GM21717 (cell line): Measurements from ENCODE around the gene PRRX2.

Experiments
- ATAC-seq: cut with Tn5 transposase; IDR thresholded peaks from one replicate; pipeline ENCODE4 v1.9.1; 2021; ENCODE audit warnings: mild to moderate bottlenecking, moderate library complexity; ENCODE audit not compliant: unreplicated experiment

Gene PRRX2

GRCh38 chr9:129676975-129677374, 11.5 kb downstream of the PRRX2 start:
- no peak for ATAC-seq

GRCh38 chr9:129677456-129677855, 12.0 kb downstream of the PRRX2 start:
- no peak for ATAC-seq

DNA sequence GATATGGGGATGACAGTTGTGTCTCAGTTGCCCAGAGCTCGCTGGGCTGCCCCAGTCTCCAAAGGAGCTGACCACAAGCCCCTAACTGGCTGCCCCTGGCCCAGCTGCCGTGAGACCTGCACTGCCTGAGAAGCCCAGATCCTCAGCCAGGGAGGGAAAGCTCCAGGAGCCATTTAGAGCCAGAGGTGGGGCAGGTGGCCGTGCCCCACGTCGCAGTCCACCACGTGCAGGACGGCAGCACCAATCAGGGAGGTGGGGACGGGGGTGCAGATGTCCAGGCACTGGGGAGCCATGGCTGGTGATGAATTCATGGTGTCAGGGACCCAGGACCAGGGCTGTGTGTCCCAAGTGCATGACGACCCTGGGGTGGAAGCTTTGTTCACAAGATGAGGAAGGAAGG, 13.4 kb downstream of the PRRX2 start:
- ATAC-seq: no peak

GRCh38 chr9:129679537-129679936, 14.1 kb downstream of the PRRX2 start:
- ATAC-seq: no peak

GRCh38 chr9:129681924-129682323, 16.5 kb downstream of the PRRX2 start:
- ATAC-seq: no peak

DNA sequence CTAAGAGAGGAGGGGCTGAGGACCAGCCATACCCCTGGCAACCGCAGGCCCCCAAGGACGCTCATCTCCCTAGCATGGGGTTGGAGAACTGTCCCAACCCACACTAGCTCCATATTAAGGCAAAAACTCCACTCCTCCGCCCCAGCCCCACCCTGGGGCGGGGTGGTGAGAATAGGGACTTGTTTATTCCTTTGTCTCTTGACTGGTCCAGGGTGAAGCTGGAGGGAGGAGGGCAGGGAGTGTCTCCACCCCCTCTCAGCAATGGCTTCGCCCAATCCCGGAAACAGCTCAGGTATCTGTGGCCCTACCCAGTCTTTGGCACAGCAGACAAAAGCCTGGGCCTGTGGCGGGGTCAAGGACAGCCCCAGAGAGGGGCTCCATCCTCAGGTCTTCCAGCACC, 16.9 kb downstream of the PRRX2 start:
- no peak for ATAC-seq

- no peak for ATAC-seq
Measured at GRCh38 chr9:129685220-129685932, 19.9 kb downstream of the PRRX2 start.

DNA sequence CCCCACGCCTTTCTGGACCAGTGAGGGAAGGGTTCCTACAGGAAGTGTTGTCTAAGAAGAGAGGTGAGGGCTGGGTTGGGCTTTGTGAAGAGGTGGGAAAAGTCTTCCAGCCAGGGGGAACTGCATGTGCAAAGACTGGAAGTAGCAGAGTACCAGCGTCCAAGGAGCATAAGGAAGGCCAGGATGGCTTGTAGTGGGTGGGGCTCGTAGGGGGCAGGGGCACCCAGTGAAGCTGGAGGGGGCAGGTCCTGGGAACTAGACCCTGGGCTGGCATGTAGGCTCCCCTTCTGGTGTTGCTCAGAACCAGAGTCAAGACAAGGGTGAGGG, 20.4 kb downstream of the PRRX2 start:
- no peak for ATAC-seq

DNA sequence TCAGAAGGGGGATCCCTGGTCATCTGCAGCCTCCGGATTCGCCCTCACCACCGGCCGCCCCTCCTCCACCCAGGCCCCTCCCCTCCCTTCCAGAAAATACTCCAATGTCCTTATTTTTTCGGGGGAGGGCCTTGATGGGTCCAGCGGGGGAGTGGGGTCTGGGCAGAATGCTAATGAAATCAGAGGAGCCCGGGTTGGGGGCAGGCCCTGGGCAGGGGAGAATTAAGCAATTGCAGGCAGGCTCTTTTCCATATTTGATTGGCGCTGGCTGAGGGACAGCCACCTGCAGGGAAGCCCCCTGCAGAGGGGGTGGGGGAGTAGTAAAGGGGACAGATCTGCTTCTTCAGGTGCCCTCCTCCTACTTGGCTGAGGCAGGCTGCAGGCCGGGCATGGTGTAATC, 21.3 kb downstream of the PRRX2 start:
- ATAC-seq: no peak

- ATAC-seq: no peak
Measured at GRCh38 chr9:129687391-129687790, 21.9 kb downstream of the PRRX2 start.

GRCh38 chr9:129688285-129689043, 23.0 kb downstream of the PRRX2 start:
- ATAC-seq: no peak

DNA sequence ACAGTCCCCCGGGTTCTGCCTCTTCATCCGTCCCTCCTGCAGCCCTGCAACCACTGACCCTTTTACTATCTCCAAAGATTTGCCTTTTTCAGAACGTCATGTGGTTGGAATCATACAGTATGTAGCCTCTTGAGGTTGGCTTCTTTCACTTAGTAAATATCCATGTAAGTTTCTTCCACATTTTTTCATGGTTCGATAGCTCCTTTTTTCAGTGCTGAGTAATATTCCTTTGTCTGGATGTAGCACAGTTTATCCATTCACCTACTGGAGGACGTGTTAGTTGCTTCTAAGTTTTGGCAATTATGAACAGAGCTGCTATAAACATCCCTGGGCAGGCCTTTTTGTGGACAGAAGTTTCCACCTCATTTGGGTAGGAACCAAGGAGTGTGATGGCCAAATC, 27.1 kb downstream of the PRRX2 start:
- no peak for ATAC-seq

DNA sequence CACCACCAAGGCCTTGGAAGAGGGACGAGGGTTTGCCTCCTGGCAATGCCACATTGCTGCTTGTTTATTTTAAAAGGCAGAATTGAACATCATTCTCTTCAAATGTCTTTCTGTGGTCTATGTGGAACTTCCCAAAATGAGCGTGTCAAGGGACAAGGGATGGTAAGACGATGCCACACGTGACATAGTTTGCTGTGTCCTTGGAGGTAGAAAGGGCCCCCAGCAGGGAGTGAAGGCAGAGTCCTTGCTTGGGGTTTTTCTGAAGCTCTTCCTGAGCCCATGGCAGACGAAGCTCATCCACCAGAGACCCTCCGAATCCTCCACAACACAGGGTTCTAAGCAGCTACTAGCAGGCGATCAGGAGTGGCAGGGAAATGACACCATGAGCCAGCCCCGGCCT, 28.3 kb downstream of the PRRX2 start:
- ATAC-seq: no peak

- ATAC-seq: no peak
Measured at GRCh38 chr9:129694243-129694646, 28.8 kb downstream of the PRRX2 start.

DNA sequence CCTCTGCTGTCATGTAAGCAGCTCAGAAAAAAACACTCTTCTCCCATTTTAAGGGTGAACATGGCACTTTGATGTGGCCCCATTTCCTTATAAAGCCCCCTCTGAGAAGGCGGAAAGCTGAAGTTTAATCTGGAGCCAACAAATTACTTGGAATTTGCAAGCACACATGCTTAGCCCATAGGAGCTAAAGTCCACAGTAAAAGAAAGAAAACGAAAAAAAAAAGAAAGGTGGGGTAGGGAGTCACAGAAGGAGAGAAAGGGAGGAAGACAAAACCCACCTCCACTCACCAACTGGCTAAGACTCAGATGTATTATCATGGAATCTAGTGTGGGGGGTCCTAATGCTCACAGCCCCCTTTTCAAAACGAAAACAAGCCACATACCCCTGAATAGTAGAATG, 30.4 kb downstream of the PRRX2 start:
- ATAC-seq: no peak

- no peak for ATAC-seq
Measured at GRCh38 chr9:129696944-129697655, 31.7 kb downstream of the PRRX2 start.

GRCh38 chr9:129697656-129698253, 32.3 kb downstream of the PRRX2 start:
- ATAC-seq: no peak

- ATAC-seq: no peak
Measured at GRCh38 chr9:129698254-129698757, 32.9 kb downstream of the PRRX2 start.

GRCh38 chr9:129701054-129701453, 35.6 kb downstream of the PRRX2 start:
- ATAC-seq: no peak

DNA sequence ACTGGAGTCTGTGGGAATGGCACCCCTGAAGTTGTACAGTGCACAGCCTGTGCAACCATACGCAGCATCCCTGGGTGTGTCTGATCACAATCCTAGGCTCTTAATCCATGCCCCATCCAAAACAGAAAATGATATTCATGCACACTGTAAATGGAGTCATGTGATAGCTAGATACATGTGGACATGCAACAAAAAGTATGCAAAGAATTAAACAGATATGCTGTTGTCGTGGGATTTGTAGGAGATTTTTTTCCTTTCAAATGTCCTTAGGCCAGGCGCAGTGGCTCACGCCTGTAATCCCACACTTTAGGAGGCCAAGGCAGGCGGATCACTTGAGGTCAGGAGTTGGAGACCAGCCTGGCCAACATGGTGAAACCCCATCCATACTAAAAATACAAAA, 36.1 kb downstream of the PRRX2 start:
- ATAC-seq: no peak
